Erythroblast (primary cell): ENCODE results near the gene GPD2.

Experiments used
- DNase-seq, 2 experiments: peaks; one replicate each; lab custom pipeline; 2025; lab: John Stamatoyannopoulos, UW
- GATA1 ChIP-seq: IDR thresholded peaks from 2 replicates; pipeline ENCODE4 v1.6.1; 2011; ENCODE audit warnings: low read depth, mild to moderate bottlenecking, control low read depth, low read length, moderate library complexity
- POLR2A ChIP-seq: IDR thresholded peaks from 2 replicates; pipeline ENCODE4 v1.6.1; 2011; ENCODE audit warnings: mild to moderate bottlenecking, low read length

GPD2 gene

DNA sequence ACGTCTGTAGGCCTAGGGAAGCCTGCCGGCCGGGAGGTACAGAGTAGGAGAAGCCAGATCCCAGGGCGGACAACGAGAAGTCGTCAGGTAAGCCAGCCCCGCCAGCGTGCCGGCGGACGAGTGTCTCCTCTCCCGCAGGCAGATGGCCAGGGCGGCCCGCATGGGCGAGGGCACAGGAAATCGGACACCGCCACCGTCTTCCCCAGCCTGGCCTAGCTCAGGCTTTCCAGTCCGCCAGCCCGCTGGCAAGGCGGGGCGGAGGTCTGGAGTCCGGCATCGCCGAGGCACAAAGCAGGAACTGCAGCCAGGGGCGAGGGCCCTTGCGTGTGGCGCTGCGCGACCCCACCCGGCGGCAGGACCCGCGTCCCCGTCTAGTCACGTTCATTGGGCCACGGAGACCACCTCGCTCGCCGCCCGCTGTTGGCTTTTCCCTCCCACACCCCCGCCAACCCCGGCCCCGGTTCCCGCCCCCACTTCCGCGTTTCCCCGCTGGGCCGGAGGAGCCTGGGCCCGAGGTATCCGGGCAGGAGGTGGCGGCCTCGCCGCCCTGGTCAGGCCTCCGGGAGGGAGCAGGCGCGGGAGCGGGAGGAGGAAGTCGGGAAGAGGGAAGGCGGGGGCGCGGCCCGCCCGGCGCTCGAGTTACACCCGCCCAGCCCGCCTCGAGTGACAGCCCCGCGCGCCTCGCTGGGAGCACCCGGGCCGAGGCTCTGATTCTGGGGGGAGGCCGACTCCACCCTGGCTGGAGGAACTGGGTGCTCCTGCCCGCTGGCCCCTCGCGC, at the start of gene GPD2:
Gene GPD2, plus strand, starts transcription at position 662 of the 779 bp plus-strand sequence. CDS start 39,727 bp downstream, outside the sequence.
- DNase-seq = peak; percentile 81 to 88
- TF ChIP-seq POLR2A (peak; percentile 52), GATA1 (no peak)

GRCh38 chr2:156394033-156394741, 42.0 kb upstream of the GPD2 start:
- DNase-seq = no peak
- TF ChIP-seq POLR2A = no peak
- TF ChIP-seq GATA1 = no peak

- TF ChIP-seq POLR2A = no peak
- TF ChIP-seq GATA1 = no peak
- no peak for DNase-seq
Measured at GRCh38 chr2:156396126-156396525, 40.1 kb upstream of the GPD2 start.

- no peak for TF ChIP-seq GATA1
- no peak for TF ChIP-seq POLR2A
- DNase-seq = no peak
Measured at GRCh38 chr2:156397229-156397628, 39.0 kb upstream of the GPD2 start.

- no peak for DNase-seq
- TF ChIP-seq POLR2A = no peak
- TF ChIP-seq GATA1 = no peak
Measured at GRCh38 chr2:156398176-156398575, 38.0 kb upstream of the GPD2 start.

GRCh38 chr2:156399224-156399949, 36.8 kb upstream of the GPD2 start:
- no peak for DNase-seq
- TF ChIP-seq GATA1 (no peak), POLR2A (no peak)

GRCh38 chr2:156399950-156400705, 36.1 kb upstream of the GPD2 start:
- TF ChIP-seq POLR2A (no peak), GATA1 (no peak)
- no peak for DNase-seq

GRCh38 chr2:156400706-156401678, 35.2 kb upstream of the GPD2 start:
- DNase-seq = peak; percentile 84 to 93
- TF ChIP-seq POLR2A = no peak
- TF ChIP-seq GATA1 = no peak

GRCh38 chr2:156401861-156402260, 34.3 kb upstream of the GPD2 start:
- no peak for DNase-seq
- TF ChIP-seq GATA1 (no peak), POLR2A (no peak)

DNA sequence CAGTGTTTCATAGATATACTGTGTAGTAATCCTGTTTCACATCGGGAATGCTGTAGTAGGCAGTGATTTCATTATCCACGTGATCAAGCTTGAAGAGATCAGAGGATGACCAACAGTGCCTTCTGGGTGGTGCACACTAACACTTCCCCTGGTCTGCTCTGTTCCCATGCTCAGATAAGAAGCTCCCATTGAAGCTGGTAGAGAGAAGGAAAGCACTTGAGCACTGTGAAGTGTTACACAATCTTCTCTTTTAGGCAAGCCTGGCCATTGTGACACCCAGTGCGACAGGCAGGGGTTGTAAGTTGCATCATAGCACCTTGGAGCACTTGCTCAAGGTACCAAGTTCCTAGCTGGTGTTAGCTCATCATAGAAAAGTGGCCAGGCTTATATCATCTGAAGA, 30.6 kb upstream of the GPD2 start:
- DNase-seq = peak; percentile 6 to 14

GRCh38 chr2:156411835-156412234, 24.3 kb upstream of the GPD2 start:
- TF ChIP-seq POLR2A = no peak

More for the DNA sequence above, 30.6 kb upstream of the GPD2 start:
- TF ChIP-seq POLR2A = no peak
- no peak for TF ChIP-seq GATA1

GRCh38 chr2:156421851-156422250, 14.3 kb upstream of the GPD2 start:
- no peak for DNase-seq

More at GRCh38 chr2:156411835-156412234, 24.3 kb upstream of the GPD2 start:
- no peak for DNase-seq

GRCh38 chr2:156423674-156424282, 12.4 kb upstream of the GPD2 start:
- TF ChIP-seq POLR2A (no peak), GATA1 (no peak)
- no peak for DNase-seq

More at GRCh38 chr2:156421851-156422250, 14.3 kb upstream of the GPD2 start:
- TF ChIP-seq POLR2A (no peak), GATA1 (no peak)
